IMR-90 (cell line): Measurements from ENCODE around the gene ZBTB38. TPM values are rescaled to one million over a fixed set of nuclear protein-coding genes. Genes with fewer than 3 reads are reported as not detected.

Experiments
- BHLHE40 ChIP-seq: fragments of 150-350 bp; IDR thresholded peaks from 2 replicates; pipeline ENCODE4 v1.6.1; 2016; ENCODE audit warnings: mild to moderate bottlenecking, low read depth, low read length
- CHD1 ChIP-seq: IDR thresholded peaks from 2 replicates; pipeline ENCODE4 v1.6.1; 2012; ENCODE audit warnings: low read depth, low read length, improper control_type of control experiment
- CTCF ChIP-seq: conservative IDR thresholded peaks from 2 replicates; pipeline ENCODE4 v1.5.1; 2012; ENCODE audit warnings: mild to moderate bottlenecking, low read depth, low read length, improper control_type of control experiment
- FOS ChIP-seq: fragments of 150-350 bp; IDR thresholded peaks from 2 replicates; pipeline ENCODE4 v1.6.1; 2016; ENCODE audit warnings: low read depth, low read length
- POLR2A ChIP-seq: IDR thresholded peaks from 2 replicates; pipeline ENCODE4 v1.6.1; 2012; ENCODE audit warnings: mild to moderate bottlenecking, low read depth, low read length
- RCOR1 ChIP-seq: IDR thresholded peaks from 2 replicates; pipeline ENCODE4 v1.6.1; 2012; ENCODE audit warnings: mild to moderate bottlenecking, low read length, improper control_type of control experiment; ENCODE audit not compliant: insufficient replicate concordance
- RFX5 ChIP-seq: IDR thresholded peaks from 2 replicates; pipeline ENCODE4 v1.8.0; 2012; ENCODE audit warnings: low read depth, mild to moderate bottlenecking, low read length, moderate library complexity
- USF2 ChIP-seq: fragments of 150-350 bp; IDR thresholded peaks from 2 replicates; pipeline ENCODE4 v1.6.1; 2017; ENCODE audit warnings: mild to moderate bottlenecking, antibody characterized with exemption, low read length, low read depth
- polyA plus RNA-seq, 3 experiments: library from polyadenylated mRNA; depleted of rRNA; stranded (reverse); fragments of >200 nt; gene quantifications; 2 replicates each; pipeline ENCODE4 v1.2.3, GENCODE V29; 2012; ENCODE audit warnings: low replicate concordance in 1 of 3
- total RNA-seq: library from RNA; depleted of rRNA; stranded (reverse); fragments of >200 nt; gene quantifications from 2 replicates; pipeline ENCODE4 v1.2.3, GENCODE V29; 2012

Gene ZBTB38
- total and polyA plus RNA-seq, 2 of the 4 experiments (the other 2 are of a cell fraction) = 44.9 to 274 TPM

- TF ChIP-seq USF2 (0 out of 2 replicates have a peak, but pooled peaks have one; percentile 19), RCOR1 (no peak), POLR2A (peak; percentile 43), CHD1 (no peak), CTCF (no peak), RFX5 (no peak), FOS (peak; percentile 87), BHLHE40 (peak; percentile 92)
Observed at GRCh38 chr3:141368062-141368924, at the start of gene ZBTB38 (continued).
